Kidney capillary endothelial cell (primary cell): ENCODE results near the gene TRIP12.
"Not testable (repeated sequence)": the region's sequence is repeated elsewhere in the genome, so short reads cannot be mapped to it uniquely, and the experiment has no call there.

Experiments
- DNase-seq: peaks from one replicate; pipeline ENCODE4 v3.0.0-alpha.2; 2018; ENCODE audit warnings: low spot score

Gene TRIP12

GRCh38 chr2:229874647-229875046 is 47.2 kb downstream of the TRIP12 start:
- no peak for DNase-seq

- no peak for DNase-seq
Measured at GRCh38 chr2:229873123-229873581, 48.7 kb downstream of the TRIP12 start.

GRCh38 chr2:229870903-229871656 is 50.7 kb downstream of the TRIP12 start:
- no peak for DNase-seq

GRCh38 chr2:229869226-229869625 is 52.6 kb downstream of the TRIP12 start:
- DNase-seq, result no peak

GRCh38 chr2:229868794-229869193 is 53.0 kb downstream of the TRIP12 start:
- no peak for DNase-seq

- DNase-seq, result no peak
Measured at GRCh38 chr2:229865033-229865432, 56.8 kb downstream of the TRIP12 start.

GRCh38 chr2:229861431-229861830 is 60.4 kb downstream of the TRIP12 start:
- no peak for DNase-seq

GRCh38 chr2:229860334-229860733 is 61.5 kb downstream of the TRIP12 start:
- DNase-seq, result no peak

- no peak for DNase-seq
Measured at GRCh38 chr2:229858351-229858750, 63.5 kb downstream of the TRIP12 start.

- DNase-seq, result no peak
Measured at GRCh38 chr2:229857634-229858033, 64.2 kb downstream of the TRIP12 start.

- no peak for DNase-seq
Measured at GRCh38 chr2:229856413-229856812, 65.4 kb downstream of the TRIP12 start.

GRCh38 chr2:229855116-229855515 is 66.7 kb downstream of the TRIP12 start:
- peak; percentile 31 for DNase-seq

GRCh38 chr2:229852565-229852964 is 69.2 kb downstream of the TRIP12 start:
- peak; percentile 85 for DNase-seq

GRCh38 chr2:229851870-229852269 is 69.9 kb downstream of the TRIP12 start:
- DNase-seq, result no peak

- DNase-seq, result not testable (repeated sequence)
Measured at GRCh38 chr2:229850355-229851275, 71.2 kb downstream of the TRIP12 start.

GRCh38 chr2:229849073-229849472 is 72.7 kb downstream of the TRIP12 start:
- DNase-seq, result no peak

GRCh38 chr2:229843613-229844012 is 78.2 kb downstream of the TRIP12 start:
- DNase-seq, result no peak

- DNase-seq, result no peak
Measured at GRCh38 chr2:229838729-229839128, 83.1 kb downstream of the TRIP12 start.

GRCh38 chr2:229836847-229837246 is 85.0 kb downstream of the TRIP12 start:
- DNase-seq, result no peak

GRCh38 chr2:229835596-229836283 is 86.1 kb downstream of the TRIP12 start:
- no peak for DNase-seq

GRCh38 chr2:229834368-229834767 is 87.4 kb downstream of the TRIP12 start:
- DNase-seq, result not testable (repeated sequence)

- DNase-seq, result peak; percentile 24
Measured at GRCh38 chr2:229832510-229832898, 89.3 kb downstream of the TRIP12 start.
